Activated CD8-positive, alpha-beta memory T cell treated with anti-CD3 and anti-CD28 coated beads, Interleukin-2, amount 10 ng/mL, durations not matched to agents 7 days and 5 days (primary cell): ENCODE data around the gene TENM4. TPM values are rescaled to one million over a fixed set of nuclear protein-coding genes. Genes with fewer than 3 reads are reported as not detected.
"Not testable (repeated sequence)": the region's sequence is repeated elsewhere in the genome, so short reads cannot be mapped to it uniquely, and the experiment has no call there.

Experiments
- ATAC-seq: fragments of 150-1000 bp; cut with Tn5 transposase; one replicate; pipeline ENCODE4 v1.10.0; 2021; ENCODE audit warnings: moderate library complexity
- CTCF ChIA-PET: fragments of 350-600 bp; sonication (Branson Sonifier 250); formaldehyde crosslinking; loops from one replicate; lab custom pipeline; 2021; ENCODE audit warnings: antibody characterized with exemption; lab: Charles Lee
- DNase-seq: peaks from one replicate; pipeline ENCODE4 v3.0.0-alpha.2; 2020
- H3K27ac Mint-ChIP-seq: one replicate; pipeline ENCODE4 v1.8.0; 2021; ENCODE audit warnings: mild to moderate bottlenecking, mixed read lengths
- H3K27me3 Mint-ChIP-seq: one replicate; pipeline ENCODE4 v1.8.0; 2021; ENCODE audit warnings: mixed read lengths
- H3K36me3 Mint-ChIP-seq: one replicate; pipeline ENCODE4 v1.8.0; 2021; ENCODE audit warnings: mild to moderate bottlenecking, mixed read lengths
- H3K4me1 Mint-ChIP-seq: one replicate; pipeline ENCODE4 v1.8.0; 2021; ENCODE audit warnings: mixed read lengths
- H3K4me3 Mint-ChIP-seq: one replicate; pipeline ENCODE4 v1.8.0; 2021; ENCODE audit warnings: mild to moderate bottlenecking, moderate library complexity, mixed read lengths
- H3K9me3 Mint-ChIP-seq: one replicate; pipeline ENCODE4 v1.8.0; 2022; ENCODE audit warnings: low read depth, mixed read lengths
- total RNA-seq, 2 experiments: library from RNA; stranded (reverse); gene quantifications; one replicate each; pipeline ENCODE4 v1.2.3, GENCODE V29; 2021

TENM4 gene
- total RNA-seq, 2 experiments from 2014 or later: not detected

GRCh38 chr11:79237703-79238102 is 203.1 kb downstream of the TENM4 start:
- no peak for ATAC-seq
- Mint-ChIP-seq H3K4me3 (no peak overlapping the region), H3K27ac (no peak overlapping the region), H3K4me1 (no peaks in the 10 kb centered on the region), H3K36me3 (no peaks in the 10 kb centered on the region), H3K9me3 (no peaks in the 10 kb centered on the region), H3K27me3 (no peaks in the 10 kb centered on the region)
- CTCF ChIA-PET: no interaction called here
- no peak for DNase-seq

- no peaks in the 10 kb centered on the region for H3K9me3 Mint-ChIP-seq
- CTCF ChIA-PET: no interaction called here
- no peak overlapping the region for H3K4me3 Mint-ChIP-seq
- ATAC-seq (no peak), DNase-seq (no peak)
- no peaks in the 10 kb centered on the region for H3K36me3 Mint-ChIP-seq
- H3K27me3 Mint-ChIP-seq: no peaks in the 10 kb centered on the region
- H3K4me1 Mint-ChIP-seq: no peaks in the 10 kb centered on the region
- no peak overlapping the region for H3K27ac Mint-ChIP-seq
Observed at GRCh38 chr11:79237091-79237490, 203.7 kb downstream of the TENM4 start.

- no peaks in the 10 kb centered on the region for H3K4me1 Mint-ChIP-seq
- CTCF ChIA-PET: no interaction called here
- DNase-seq: no peak
- no peaks in the 10 kb centered on the region for H3K36me3 Mint-ChIP-seq
- ATAC-seq: no peak
- no peak overlapping the region for H3K4me3 Mint-ChIP-seq
- H3K27ac Mint-ChIP-seq: no peak overlapping the region
- H3K27me3 Mint-ChIP-seq: no peaks in the 10 kb centered on the region
- H3K9me3 Mint-ChIP-seq: no peaks in the 10 kb centered on the region
Observed at GRCh38 chr11:79236541-79236971, 204.3 kb downstream of the TENM4 start.

GRCh38 chr11:79235696-79236095 is 205.1 kb downstream of the TENM4 start:
- Mint-ChIP-seq H3K4me1 (no peaks in the 10 kb centered on the region), H3K4me3 (no peak overlapping the region), H3K36me3 (no peaks in the 10 kb centered on the region), H3K27ac (no peak overlapping the region), H3K27me3 (no peaks in the 10 kb centered on the region), H3K9me3 (no peaks in the 10 kb centered on the region)
- CTCF ChIA-PET: no interaction called here
- ATAC-seq (no peak), DNase-seq (no peak)

- Mint-ChIP-seq H3K27ac (no peak overlapping the region), H3K4me1 (no peaks in the 10 kb centered on the region), H3K27me3 (no peaks in the 10 kb centered on the region), H3K4me3 (no peak overlapping the region), H3K36me3 (no peaks in the 10 kb centered on the region), H3K9me3 (no peaks in the 10 kb centered on the region)
- DNase-seq (no peak), ATAC-seq (no peak)
- CTCF ChIA-PET: no interaction called here
Observed at GRCh38 chr11:79232346-79232745, 208.5 kb downstream of the TENM4 start.

GRCh38 chr11:79229047-79229446 is 211.8 kb downstream of the TENM4 start:
- Mint-ChIP-seq H3K36me3 (no peaks in the 10 kb centered on the region), H3K9me3 (no peaks in the 10 kb centered on the region), H3K4me3 (no peak overlapping the region), H3K4me1 (no peaks in the 10 kb centered on the region), H3K27me3 (no peaks in the 10 kb centered on the region), H3K27ac (no peak overlapping the region)
- DNase-seq (no peak), ATAC-seq (no peak)
- CTCF ChIA-PET: no interaction called here

- Mint-ChIP-seq H3K27ac (no peak overlapping the region), H3K36me3 (no peaks in the 10 kb centered on the region), H3K4me3 (no peak overlapping the region), H3K4me1 (no peaks in the 10 kb centered on the region), H3K27me3 (no peaks in the 10 kb centered on the region), H3K9me3 (no peaks in the 10 kb centered on the region)
- ATAC-seq (no peak), DNase-seq (no peak)
- CTCF ChIA-PET: no interaction called here
Observed at GRCh38 chr11:79227767-79228755, 212.8 kb downstream of the TENM4 start.

GRCh38 chr11:79227308-79227707 is 213.5 kb downstream of the TENM4 start:
- CTCF ChIA-PET: no interaction called here
- H3K27ac Mint-ChIP-seq: no peak overlapping the region
- H3K27me3 Mint-ChIP-seq: no peaks in the 10 kb centered on the region
- H3K4me1 Mint-ChIP-seq: no peaks in the 10 kb centered on the region
- H3K9me3 Mint-ChIP-seq: no peaks in the 10 kb centered on the region
- DNase-seq: no peak
- ATAC-seq: no peak
- H3K4me3 Mint-ChIP-seq: no peak overlapping the region
- no peaks in the 10 kb centered on the region for H3K36me3 Mint-ChIP-seq

GRCh38 chr11:79226126-79226525 is 214.7 kb downstream of the TENM4 start:
- peaks cover 5% of the 10 kb centered on the region for H3K9me3 Mint-ChIP-seq
- no peaks in the 10 kb centered on the region for H3K36me3 Mint-ChIP-seq
- H3K4me3 Mint-ChIP-seq: no peak overlapping the region
- CTCF ChIA-PET: no interaction called here
- ATAC-seq (no peak), DNase-seq (no peak)
- no peak overlapping the region for H3K27ac Mint-ChIP-seq
- no peaks in the 10 kb centered on the region for H3K4me1 Mint-ChIP-seq
- H3K27me3 Mint-ChIP-seq: no peaks in the 10 kb centered on the region

GRCh38 chr11:79222163-79222562 is 218.7 kb downstream of the TENM4 start:
- H3K36me3 Mint-ChIP-seq, H3K27ac Mint-ChIP-seq, H3K4me3 Mint-ChIP-seq, H3K9me3 Mint-ChIP-seq, DNase-seq, H3K27me3 Mint-ChIP-seq, ATAC-seq, H3K4me1 Mint-ChIP-seq, CTCF ChIA-PET: not testable (repeated sequence)

- Mint-ChIP-seq H3K9me3 (peaks cover 5% of the 10 kb centered on the region), H3K27me3 (no peaks in the 10 kb centered on the region), H3K4me3 (no peak overlapping the region), H3K36me3 (no peaks in the 10 kb centered on the region), H3K4me1 (no peaks in the 10 kb centered on the region), H3K27ac (no peak overlapping the region)
- CTCF ChIA-PET: no interaction called here
- DNase-seq: no peak
- no peak for ATAC-seq
Observed at GRCh38 chr11:79221444-79222130, 219.2 kb downstream of the TENM4 start.

GRCh38 chr11:79220171-79220570 is 220.7 kb downstream of the TENM4 start:
- Mint-ChIP-seq H3K4me1 (no peaks in the 10 kb centered on the region), H3K27me3 (no peaks in the 10 kb centered on the region), H3K36me3 (no peaks in the 10 kb centered on the region), H3K4me3 (no peak overlapping the region), H3K9me3 (peaks cover 5% of the 10 kb centered on the region), H3K27ac (no peak overlapping the region)
- ATAC-seq: no peak
- DNase-seq: no peak
- CTCF ChIA-PET: no interaction called here

- DNase-seq (no peak), ATAC-seq (no peak)
- H3K27ac Mint-ChIP-seq: no peak overlapping the region
- H3K4me3 Mint-ChIP-seq: no peak overlapping the region
- H3K27me3 Mint-ChIP-seq: no peaks in the 10 kb centered on the region
- CTCF ChIA-PET: no interaction called here
- H3K4me1 Mint-ChIP-seq: no peaks in the 10 kb centered on the region
- H3K9me3 Mint-ChIP-seq: peaks cover 5% of the 10 kb centered on the region
- no peaks in the 10 kb centered on the region for H3K36me3 Mint-ChIP-seq
Observed at GRCh38 chr11:79219186-79220045, 221.4 kb downstream of the TENM4 start.
